ENCODE results near the gene MPL.

Gene MPL

GRCh38 chr1:43345120-43345519 lies 7.5 kb downstream of the MPL start:
- no peak overlapping the region for H3K27ac Mint-ChIP-seq (ENCODE audit: low read depth)
- H3K4me3 Mint-ChIP-seq, result no peak overlapping the region
- no peaks in the 10 kb centered on the region for H3K9me3 Mint-ChIP-seq
- H3K27me3 Mint-ChIP-seq, result no peaks in the 10 kb centered on the region
- no peak for ATAC-seq (replicated peaks; ENCODE audit: extremely low read depth, poor library complexity, severe bottlenecking)
- DNase-seq (ENCODE audit: low spot score in 2 of 2), result no peak
- H3K36me3 Mint-ChIP-seq (ENCODE audit: insufficient read depth), result peaks cover 2% of the 10 kb centered on the region
- peaks cover 10% of the 10 kb centered on the region for H3K4me1 Mint-ChIP-seq

- Mint-ChIP-seq H3K27me3 (no peaks in the 10 kb centered on the region), H3K4me3 (no peak overlapping the region), H3K36me3 (ENCODE audit: insufficient read depth) (peaks cover 2% of the 10 kb centered on the region), H3K4me1 (peaks cover 10% of the 10 kb centered on the region), H3K9me3 (no peaks in the 10 kb centered on the region), H3K27ac (ENCODE audit: low read depth) (peak overlapping the region; percentile 48)
- DNase-seq (ENCODE audit: low spot score in 2 of 2) (no peak), ATAC-seq (replicated peaks; ENCODE audit: extremely low read depth, poor library complexity, severe bottlenecking) (no peak)
Observed at GRCh38 chr1:43346636-43347035, 9.0 kb downstream of the MPL start.

- Mint-ChIP-seq H3K27ac (ENCODE audit: low read depth) (no peak overlapping the region), H3K4me1 (peaks cover 10% of the 10 kb centered on the region), H3K27me3 (no peaks in the 10 kb centered on the region), H3K9me3 (no peaks in the 10 kb centered on the region), H3K36me3 (ENCODE audit: insufficient read depth) (no peaks in the 10 kb centered on the region), H3K4me3 (no peak overlapping the region)
- DNase-seq (ENCODE audit: low spot score in 2 of 2), result no peak
- no peak for ATAC-seq (replicated peaks; ENCODE audit: extremely low read depth, poor library complexity, severe bottlenecking)
Observed at GRCh38 chr1:43348343-43348808, 10.8 kb downstream of the MPL start.

GRCh38 chr1:43348809-43349593 lies 11.4 kb downstream of the MPL start:
- peak overlapping the region; percentile 56 for H3K27ac Mint-ChIP-seq (ENCODE audit: low read depth)
- H3K36me3 Mint-ChIP-seq (ENCODE audit: insufficient read depth), result no peaks in the 10 kb centered on the region
- H3K9me3 Mint-ChIP-seq, result no peaks in the 10 kb centered on the region
- DNase-seq (ENCODE audit: low spot score in 2 of 2) (peak; percentile 55 to 58), ATAC-seq (replicated peaks; ENCODE audit: extremely low read depth, poor library complexity, severe bottlenecking) (peak; percentile 88)
- peaks cover 10% of the 10 kb centered on the region for H3K4me1 Mint-ChIP-seq
- peak overlapping the region; percentile 62 for H3K4me3 Mint-ChIP-seq
- H3K27me3 Mint-ChIP-seq, result no peaks in the 10 kb centered on the region

GRCh38 chr1:43349594-43350306 lies 12.1 kb downstream of the MPL start:
- DNase-seq (ENCODE audit: low spot score in 2 of 2) (no peak), ATAC-seq (replicated peaks; ENCODE audit: extremely low read depth, poor library complexity, severe bottlenecking) (no peak)
- peaks cover 10% of the 10 kb centered on the region for H3K4me1 Mint-ChIP-seq
- H3K36me3 Mint-ChIP-seq (ENCODE audit: insufficient read depth), result no peaks in the 10 kb centered on the region
- no peaks in the 10 kb centered on the region for H3K27me3 Mint-ChIP-seq
- H3K27ac Mint-ChIP-seq (ENCODE audit: low read depth), result peak overlapping the region; percentile 56
- no peaks in the 10 kb centered on the region for H3K9me3 Mint-ChIP-seq
- peak overlapping the region; percentile 62 for H3K4me3 Mint-ChIP-seq

- peaks cover 10% of the 10 kb centered on the region for H3K4me1 Mint-ChIP-seq
- H3K36me3 Mint-ChIP-seq (ENCODE audit: insufficient read depth), result no peaks in the 10 kb centered on the region
- no peak for DNase-seq (ENCODE audit: low spot score in 2 of 2)
- no peaks in the 10 kb centered on the region for H3K27me3 Mint-ChIP-seq
- no peaks in the 10 kb centered on the region for H3K9me3 Mint-ChIP-seq
- H3K27ac Mint-ChIP-seq (ENCODE audit: low read depth), result peak overlapping the region; percentile 36
- H3K4me3 Mint-ChIP-seq, result no peak overlapping the region
- ATAC-seq (replicated peaks; ENCODE audit: extremely low read depth, poor library complexity, severe bottlenecking), result no peak
Observed at GRCh38 chr1:43350976-43351375, 13.4 kb downstream of the MPL start.

- no peaks in the 10 kb centered on the region for H3K9me3 Mint-ChIP-seq
- H3K27me3 Mint-ChIP-seq, result no peaks in the 10 kb centered on the region
- ATAC-seq (replicated peaks; ENCODE audit: extremely low read depth, poor library complexity, severe bottlenecking) (no peak), DNase-seq (ENCODE audit: low spot score in 2 of 2) (no peak)
- H3K4me3 Mint-ChIP-seq, result no peak overlapping the region
- H3K36me3 Mint-ChIP-seq (ENCODE audit: insufficient read depth), result no peaks in the 10 kb centered on the region
- H3K4me1 Mint-ChIP-seq, result peaks cover 10% of the 10 kb centered on the region
- H3K27ac Mint-ChIP-seq (ENCODE audit: low read depth), result peak overlapping the region; percentile 36
Observed at GRCh38 chr1:43351421-43352350, 14.1 kb downstream of the MPL start.

GRCh38 chr1:43352351-43352705 lies 14.7 kb downstream of the MPL start:
- no peaks in the 10 kb centered on the region for H3K36me3 Mint-ChIP-seq (ENCODE audit: insufficient read depth)
- H3K4me3 Mint-ChIP-seq, result no peak overlapping the region
- ATAC-seq (replicated peaks; ENCODE audit: extremely low read depth, poor library complexity, severe bottlenecking) (no peak), DNase-seq (ENCODE audit: low spot score in 2 of 2) (no peak)
- no peak overlapping the region for H3K27ac Mint-ChIP-seq (ENCODE audit: low read depth)
- no peaks in the 10 kb centered on the region for H3K27me3 Mint-ChIP-seq
- H3K9me3 Mint-ChIP-seq, result no peaks in the 10 kb centered on the region
- peaks cover 10% of the 10 kb centered on the region for H3K4me1 Mint-ChIP-seq

- Mint-ChIP-seq H3K4me3 (no peak overlapping the region), H3K9me3 (no peaks in the 10 kb centered on the region), H3K4me1 (peaks cover 10% of the 10 kb centered on the region), H3K36me3 (ENCODE audit: insufficient read depth) (no peaks in the 10 kb centered on the region), H3K27ac (ENCODE audit: low read depth) (peak overlapping the region; percentile 14), H3K27me3 (no peaks in the 10 kb centered on the region)
- DNase-seq (ENCODE audit: low spot score in 2 of 2), result no peak
- no peak for ATAC-seq (replicated peaks; ENCODE audit: extremely low read depth, poor library complexity, severe bottlenecking)
Observed at GRCh38 chr1:43352881-43353280, 15.3 kb downstream of the MPL start.

- no peak overlapping the region for H3K4me3 Mint-ChIP-seq
- H3K9me3 Mint-ChIP-seq, result no peaks in the 10 kb centered on the region
- ATAC-seq (replicated peaks; ENCODE audit: extremely low read depth, poor library complexity, severe bottlenecking), result no peak
- H3K36me3 Mint-ChIP-seq (ENCODE audit: insufficient read depth), result peaks cover 3% of the 10 kb centered on the region
- peaks cover 22% of the 10 kb centered on the region for H3K4me1 Mint-ChIP-seq
- H3K27me3 Mint-ChIP-seq, result no peaks in the 10 kb centered on the region
- no peak for DNase-seq (ENCODE audit: low spot score in 2 of 2)
- no peak overlapping the region for H3K27ac Mint-ChIP-seq (ENCODE audit: low read depth)
Observed at GRCh38 chr1:43354471-43354870, 16.9 kb downstream of the MPL start.

- H3K4me3 Mint-ChIP-seq, result no peak overlapping the region
- no peak for ATAC-seq (replicated peaks; ENCODE audit: extremely low read depth, poor library complexity, severe bottlenecking)
Observed at GRCh38 chr1:43354936-43355335, 17.3 kb downstream of the MPL start.

GRCh38 chr1:43357251-43357650 lies 19.6 kb downstream of the MPL start:
- Mint-ChIP-seq H3K27ac (ENCODE audit: low read depth) (no peak overlapping the region), H3K9me3 (no peaks in the 10 kb centered on the region), H3K4me1 (peaks cover 21% of the 10 kb centered on the region), H3K27me3 (no peaks in the 10 kb centered on the region), H3K36me3 (ENCODE audit: insufficient read depth) (peaks cover 3% of the 10 kb centered on the region), H3K4me3 (no peak overlapping the region)
- ATAC-seq (replicated peaks; ENCODE audit: extremely low read depth, poor library complexity, severe bottlenecking), result no peak
- DNase-seq (ENCODE audit: low spot score in 2 of 2), result no peak

More at GRCh38 chr1:43354936-43355335, 17.3 kb downstream of the MPL start:
- no peaks in the 10 kb centered on the region for H3K27me3 Mint-ChIP-seq
- no peaks in the 10 kb centered on the region for H3K9me3 Mint-ChIP-seq
- H3K27ac Mint-ChIP-seq (ENCODE audit: low read depth), result no peak overlapping the region
- peaks cover 22% of the 10 kb centered on the region for H3K4me1 Mint-ChIP-seq
- DNase-seq (ENCODE audit: low spot score in 2 of 2), result no peak
- peaks cover 3% of the 10 kb centered on the region for H3K36me3 Mint-ChIP-seq (ENCODE audit: insufficient read depth)
